Measurements from ENCODE around the gene SH3RF2.
A peak's percentile ranks its signal among the peaks of the same experiment; 100 is the strongest.
"Not testable (repeated sequence)": the region's sequence is repeated elsewhere in the genome, so short reads cannot be mapped to it uniquely, and the experiment has no call there.

SH3RF2 gene

DNA sequence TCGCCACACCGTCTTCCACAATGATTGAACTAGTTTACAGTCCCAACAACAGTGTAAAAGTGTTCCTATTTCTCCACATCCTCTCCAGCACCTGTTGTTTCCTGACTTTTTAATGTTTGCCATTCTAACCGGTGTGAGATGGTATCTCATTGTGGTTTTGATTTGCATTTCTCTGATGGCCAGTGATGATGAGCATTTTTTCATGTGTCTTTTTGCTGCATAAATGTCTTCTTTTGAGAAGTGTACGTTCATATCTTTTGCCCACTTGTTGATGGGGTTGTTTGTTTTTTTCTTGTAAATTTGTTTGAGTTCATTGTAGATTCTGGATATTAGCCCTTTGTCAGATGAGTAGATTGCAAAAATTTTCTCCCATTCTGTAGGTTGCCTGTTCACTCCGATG is 74.1 kb downstream of the SH3RF2 start:
- DNase-seq = not testable (repeated sequence)

DNA sequence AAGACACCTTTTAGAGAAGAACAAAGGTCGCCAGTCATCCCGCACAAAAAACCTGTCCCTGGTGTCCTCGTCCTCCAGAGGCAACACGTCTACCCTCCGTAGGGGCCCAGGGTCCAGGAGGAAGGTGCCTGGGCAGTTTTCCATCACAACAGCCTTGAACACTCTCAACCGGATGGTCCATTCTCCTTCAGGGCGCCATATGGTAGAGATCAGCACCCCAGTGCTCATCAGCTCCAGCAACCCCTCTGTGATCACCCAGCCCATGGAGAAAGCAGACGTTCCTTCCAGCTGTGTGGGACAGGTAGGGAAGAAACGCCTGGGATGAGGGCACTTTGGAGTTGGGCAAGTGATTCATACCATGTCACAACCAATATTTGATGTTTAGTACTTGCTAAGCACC is 77.4 kb downstream of the SH3RF2 start:
- no peak for DNase-seq

DNA sequence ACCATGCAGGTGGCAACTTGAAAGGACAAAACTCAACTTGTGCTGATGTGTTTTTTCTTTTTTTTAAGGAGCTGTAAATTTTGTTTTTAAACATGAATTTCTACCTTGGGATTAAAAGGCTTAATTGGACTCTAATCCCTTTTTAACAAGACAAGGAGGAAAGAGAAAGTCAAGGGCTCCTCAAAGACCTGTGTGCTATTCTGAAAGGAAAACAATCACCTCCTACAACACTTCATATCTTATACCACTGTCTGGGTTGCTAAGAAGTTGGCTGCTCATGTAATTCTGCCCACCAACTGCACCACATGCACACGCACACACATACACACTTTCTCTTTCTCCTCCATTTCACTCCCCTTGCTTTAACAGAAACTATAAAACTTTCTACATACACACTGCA is 78.6 kb downstream of the SH3RF2 start:
- no peak for DNase-seq

DNA sequence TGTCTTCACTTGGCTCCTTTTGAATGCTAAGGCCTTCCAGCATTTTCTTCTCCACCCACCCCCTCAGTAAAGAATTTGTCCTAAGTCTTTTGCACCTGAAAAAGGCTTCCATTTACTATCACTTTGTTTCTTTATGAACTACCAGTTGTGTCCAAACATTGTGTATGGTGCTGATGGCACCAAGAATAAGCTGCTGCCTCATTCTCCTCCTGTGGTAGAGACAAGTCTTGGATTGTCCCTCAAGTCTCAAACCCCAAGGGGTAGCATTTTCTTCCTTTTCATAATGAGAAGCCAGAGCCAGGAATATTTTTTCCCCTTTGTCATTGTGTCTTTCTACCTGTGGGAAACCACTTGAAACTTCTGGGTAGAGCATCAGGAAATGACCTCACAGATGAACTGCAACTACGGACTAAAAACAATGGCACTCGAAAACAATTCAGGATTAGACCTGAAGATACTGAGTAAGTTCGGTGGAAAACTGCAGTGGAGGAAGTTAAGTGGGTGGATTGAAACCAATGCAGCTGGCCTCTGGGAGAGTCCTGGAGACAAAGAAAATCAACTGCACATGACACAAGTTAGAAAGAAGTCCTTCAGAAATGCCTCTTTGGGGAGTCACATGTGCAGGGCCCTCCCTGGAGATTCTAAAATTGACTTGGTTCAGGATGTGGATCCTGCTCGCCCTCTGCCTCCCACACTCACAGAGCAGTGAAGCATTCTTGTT is 80.5 kb downstream of the SH3RF2 start:
- DNase-seq = no peak

DNA sequence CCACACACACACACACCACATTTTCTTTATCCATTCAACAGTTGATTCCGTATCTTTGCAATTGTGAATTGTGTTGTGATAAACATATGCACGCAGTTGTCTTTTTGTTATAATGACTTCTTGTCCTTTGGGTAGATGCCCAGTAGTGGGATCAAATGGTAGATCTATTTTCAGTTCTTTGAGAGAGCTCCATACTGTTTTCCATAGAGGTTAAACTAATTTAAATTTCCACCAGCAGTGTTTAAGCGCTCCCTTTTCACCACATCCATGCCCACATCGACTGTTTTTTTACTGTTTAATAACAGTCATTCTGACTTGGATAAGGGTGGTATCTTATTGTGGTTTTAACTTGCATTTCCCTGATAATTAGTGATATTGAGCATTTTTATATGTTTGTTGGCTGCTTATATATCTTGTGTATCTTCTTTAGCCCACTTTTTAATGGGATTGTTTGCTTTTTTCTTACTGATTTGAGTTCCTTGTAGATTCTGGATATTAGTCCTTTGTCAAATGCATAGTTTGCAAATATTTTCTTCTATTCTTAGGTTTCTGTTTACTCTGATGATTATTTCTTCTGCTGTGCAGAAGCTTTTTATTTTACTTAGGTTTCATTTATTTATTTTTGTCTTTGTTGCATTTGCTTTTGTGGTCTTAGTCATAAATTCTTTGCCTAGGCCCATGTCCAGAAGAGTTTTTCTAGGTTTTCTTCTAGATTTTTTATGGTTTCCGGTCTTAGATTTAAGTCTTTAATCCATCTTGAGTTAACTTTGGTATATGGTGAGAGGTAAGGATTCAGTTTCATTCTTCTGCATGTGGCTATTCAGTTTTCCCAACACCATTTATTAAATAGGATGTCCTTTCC is 82.4 kb downstream of the SH3RF2 start:
- DNase-seq = no peak

DNA sequence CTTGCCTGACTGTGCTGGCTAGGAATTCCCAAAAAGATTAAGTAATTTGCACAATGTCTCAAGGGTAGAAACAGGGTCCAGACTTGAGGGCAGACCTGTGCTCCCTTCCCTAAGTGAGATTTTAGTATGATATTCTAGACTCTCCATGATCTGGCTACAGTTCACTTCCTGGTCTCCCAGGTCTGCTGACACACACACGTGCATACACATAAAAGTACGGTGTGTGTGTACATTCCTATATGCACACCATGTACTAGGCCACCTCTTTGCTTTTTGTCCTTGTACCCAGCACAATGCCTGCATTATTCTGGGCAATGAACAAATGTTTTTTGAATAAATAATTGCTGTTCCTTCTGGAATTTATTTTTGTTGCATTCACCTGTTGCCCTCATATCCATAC is 83.7 kb downstream of the SH3RF2 start:
- DNase-seq = no peak

DNA sequence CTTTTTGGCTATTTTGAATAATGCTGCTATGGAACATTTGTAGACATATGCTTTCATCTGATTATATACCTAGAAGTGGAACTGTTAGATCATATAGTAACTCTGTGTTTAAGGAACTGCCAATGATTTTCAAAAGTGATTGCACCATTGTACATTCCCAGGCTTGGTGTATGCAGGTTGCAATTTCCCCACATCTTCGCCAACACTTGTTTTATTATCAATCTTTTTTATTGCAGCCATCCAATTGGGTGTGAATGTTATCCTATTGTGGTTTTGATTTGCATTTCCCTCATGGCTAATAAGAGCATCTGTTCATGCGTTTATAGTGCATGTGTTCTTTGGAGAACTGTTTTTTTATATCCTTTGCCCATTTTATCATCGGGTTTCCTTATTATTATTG is 87.7 kb downstream of the SH3RF2 start:
- DNase-seq = no peak

DNA sequence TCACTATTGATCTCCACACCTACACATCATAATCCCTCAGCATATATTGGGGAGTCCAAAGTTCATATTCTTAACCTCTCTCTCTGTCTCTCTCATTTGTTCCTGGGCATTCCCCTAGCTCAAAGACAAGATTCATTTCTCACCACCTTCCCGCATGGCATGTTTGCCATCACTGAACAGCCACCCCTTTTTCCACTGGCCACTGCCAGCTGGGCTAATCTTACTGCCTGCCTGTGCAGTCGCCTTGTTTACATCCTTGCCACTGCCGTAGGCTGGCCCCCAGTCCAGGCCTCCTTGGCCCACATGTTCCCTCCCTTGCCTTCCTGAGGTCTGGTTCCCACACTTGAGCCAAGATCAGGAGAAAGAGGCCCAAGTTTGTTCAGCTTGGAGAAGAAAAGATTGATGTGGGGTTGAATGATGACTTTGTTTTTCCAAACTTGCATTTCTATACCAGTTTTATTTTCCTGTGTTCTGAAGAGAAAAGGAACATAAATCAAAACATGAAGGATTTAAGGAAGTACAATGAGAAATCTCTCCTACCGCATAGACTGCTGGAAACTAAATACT is 88.8 kb downstream of the SH3RF2 start:
- DNase-seq = no peak

DNA sequence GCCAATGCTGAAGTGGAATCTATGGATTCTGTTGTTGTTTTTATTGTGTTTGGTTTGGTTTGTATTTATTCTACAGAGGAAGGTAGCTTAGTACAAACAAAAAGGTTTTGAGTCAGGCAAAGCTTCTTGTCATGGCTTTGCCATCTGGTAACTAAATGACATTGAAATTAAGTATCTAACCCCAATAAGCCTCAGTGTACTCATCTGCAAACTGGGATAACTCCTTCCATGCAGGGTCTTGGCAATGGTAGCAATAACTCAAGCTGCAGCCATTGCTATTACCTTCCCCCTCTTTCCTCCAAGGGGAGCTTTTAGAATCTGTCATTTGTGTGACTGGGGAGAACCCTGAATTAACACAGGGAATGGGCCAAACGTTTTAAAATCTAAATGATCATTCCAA is 89.3 kb downstream of the SH3RF2 start:
- no peak for DNase-seq

DNA sequence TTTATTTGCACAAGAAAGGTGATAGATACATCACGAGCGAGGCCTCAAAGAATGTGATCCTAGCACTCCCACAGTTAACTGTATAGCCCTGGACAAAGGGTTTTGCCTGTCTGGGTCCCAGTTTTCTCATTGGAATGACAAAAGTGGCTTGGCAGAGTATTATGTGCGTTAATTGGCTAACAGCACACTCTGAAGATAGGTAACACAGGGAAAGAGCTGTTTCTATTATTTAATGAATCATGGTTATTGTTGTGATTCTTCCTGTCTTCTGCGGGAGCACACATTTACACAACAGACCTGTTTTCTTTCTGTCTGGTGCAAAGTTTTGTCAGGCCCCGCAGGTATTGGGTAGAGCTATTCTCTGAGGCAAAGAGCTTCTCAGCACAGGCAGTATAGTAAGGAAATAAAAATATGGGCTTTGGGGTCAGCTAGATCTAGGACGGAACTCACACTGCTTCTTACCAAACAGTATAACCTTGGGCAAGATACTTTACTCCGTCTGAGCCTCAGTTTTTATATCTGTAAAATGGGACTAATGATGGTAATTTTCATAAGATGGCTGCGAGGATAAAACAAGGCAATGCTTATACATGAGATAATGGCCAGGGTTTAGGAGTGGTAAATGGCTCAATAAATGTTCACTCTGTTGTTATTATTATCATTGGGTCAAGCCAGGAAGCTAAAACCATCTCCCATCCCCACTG is 90.1 kb downstream of the SH3RF2 start:
- DNase-seq = no peak

DNA sequence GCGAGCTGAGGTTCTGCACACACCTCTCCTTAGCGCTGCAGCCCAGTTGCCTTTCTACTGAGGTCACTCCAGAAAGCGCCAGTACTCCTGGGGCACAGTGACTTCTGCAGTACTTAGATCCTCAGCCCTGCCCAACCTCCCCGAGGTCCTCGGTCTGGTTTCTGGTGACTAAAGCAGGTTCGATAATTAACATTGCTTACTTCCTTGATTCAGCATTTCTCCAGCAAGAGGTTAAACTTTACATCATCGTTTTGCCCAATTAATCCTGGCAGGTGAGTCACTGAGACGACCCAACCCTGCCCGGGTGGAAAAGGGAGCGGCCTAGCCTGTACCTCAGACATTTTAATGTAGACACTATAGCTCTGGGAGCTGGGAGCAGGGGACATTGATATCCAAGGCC is 91.4 kb downstream of the SH3RF2 start:
- DNase-seq = no peak

DNA sequence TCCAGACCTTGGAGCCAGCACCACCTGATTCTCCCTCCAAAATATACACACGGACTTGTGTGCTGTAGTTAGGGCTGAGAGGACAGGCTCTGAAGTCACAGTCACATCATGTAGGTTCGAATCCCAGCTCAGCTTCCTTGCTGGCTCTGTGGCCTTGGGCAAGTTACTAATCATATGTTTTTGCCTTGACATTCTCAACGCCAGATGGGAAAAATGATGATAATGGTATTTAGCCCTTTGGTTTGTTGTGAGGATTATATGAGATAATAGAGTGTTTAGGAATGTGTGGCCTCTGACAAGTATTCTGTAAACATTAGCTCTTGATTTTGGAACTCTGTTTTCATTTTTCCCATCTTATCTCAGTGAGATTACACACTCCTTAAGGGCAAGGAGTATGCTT is 96.5 kb downstream of the SH3RF2 start:
- DNase-seq = no peak

DNA sequence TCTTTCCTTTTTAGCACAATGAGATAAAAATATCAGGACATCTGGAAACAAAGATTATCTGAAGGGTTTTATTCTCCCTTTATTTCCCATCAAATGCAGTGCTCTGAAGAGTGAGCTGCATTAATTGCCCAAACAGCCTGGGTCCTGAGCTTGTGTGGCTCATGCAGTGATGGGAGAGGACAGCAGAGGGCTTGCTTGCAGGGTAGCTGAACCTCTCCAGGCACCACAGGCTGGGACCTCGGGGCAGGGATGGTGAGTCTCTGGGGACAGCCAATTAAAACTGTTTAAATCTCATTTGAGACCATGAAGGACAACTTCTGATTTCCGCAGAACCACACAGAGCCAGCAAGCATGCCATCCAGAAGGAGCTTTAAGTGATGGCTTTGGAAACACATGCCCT is 97.7 kb downstream of the SH3RF2 start:
- no peak for DNase-seq

DNA sequence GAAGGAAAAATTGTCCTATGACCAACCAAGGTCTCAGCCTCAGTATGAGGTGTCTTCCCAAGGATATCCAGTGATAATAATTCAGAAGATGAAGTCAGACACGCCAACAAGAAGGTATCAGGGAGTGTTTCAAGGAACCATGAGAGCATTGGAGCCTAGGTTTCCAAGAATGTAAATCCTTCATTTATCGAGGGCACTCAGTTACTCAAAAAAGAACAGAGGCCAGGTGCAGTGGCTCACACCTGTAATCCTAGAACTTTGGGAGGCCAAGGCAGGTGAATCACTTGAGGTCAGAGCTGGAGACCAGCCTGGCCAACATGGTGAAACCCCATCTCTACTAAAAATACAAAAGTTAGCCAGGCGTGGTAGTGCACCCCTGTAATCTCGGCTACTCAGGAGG is 98.2 kb downstream of the SH3RF2 start:
- DNase-seq = no peak

DNA sequence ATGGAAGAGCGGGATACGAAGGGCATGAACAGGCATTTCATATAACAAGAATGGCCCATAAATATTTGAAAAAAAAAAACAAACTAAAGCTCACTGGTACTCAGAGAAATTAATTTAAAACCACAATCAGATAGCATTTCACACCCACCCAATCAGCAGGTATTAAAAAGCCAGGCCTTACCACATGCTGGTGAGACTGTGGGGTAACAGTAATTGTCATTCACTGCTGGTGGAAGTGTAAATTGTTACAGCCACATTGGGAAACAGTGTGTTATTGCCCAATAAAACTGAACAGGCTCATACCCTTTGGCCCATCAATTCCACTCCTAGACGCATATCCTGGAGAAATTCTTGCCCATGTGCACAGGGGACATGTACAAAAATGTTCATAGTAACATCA is 103.0 kb downstream of the SH3RF2 start:
- DNase-seq = no peak

DNA sequence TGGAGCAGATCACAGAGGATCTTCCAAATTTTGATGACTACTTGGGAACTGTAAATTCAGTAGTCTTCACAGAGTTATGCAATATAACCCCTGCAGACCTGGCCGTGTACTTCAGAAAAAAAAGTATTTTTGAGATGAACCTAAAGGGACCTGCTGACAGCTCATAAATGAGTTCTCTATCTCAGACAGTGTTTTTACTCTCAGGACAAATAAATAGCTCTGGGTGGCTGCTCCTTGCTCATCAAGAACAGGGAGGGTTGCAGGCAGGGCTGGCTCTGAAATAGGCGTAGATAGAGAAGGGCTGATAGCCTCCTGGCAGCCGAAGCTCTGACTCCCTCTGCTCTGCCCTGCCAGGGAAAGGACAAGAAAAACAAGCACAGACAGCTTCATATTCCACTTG is 104.1 kb downstream of the SH3RF2 start:
- DNase-seq = no peak

DNA sequence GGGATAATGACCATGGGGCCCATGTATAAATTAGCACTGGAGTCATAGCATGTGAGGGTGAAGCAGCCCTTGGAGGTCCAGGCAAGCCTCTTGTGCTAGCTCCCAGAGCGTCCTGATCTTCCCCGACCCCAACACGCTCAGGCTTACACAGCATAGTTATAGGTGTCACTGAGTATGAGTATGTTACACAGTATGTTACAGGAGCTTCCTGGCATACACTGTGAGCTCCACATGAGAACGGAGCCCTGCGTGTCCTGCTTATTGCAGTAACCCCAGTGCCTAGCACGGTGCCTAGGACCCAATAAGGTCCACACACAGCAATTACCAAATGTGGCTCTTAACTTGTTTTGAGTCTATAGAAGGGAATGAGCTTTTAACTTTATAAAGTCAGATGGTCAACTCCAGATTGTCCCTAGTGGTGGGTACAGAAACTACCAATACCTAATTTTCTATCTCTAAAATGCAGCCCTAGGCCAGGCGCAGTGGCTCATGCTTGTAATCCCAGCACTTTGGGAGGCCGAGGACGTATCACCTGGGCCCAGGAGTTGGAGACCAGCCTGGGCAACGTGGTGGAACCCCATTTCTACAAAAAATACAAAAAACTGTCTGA is 104.9 kb downstream of the SH3RF2 start:
- no peak for DNase-seq

DNA sequence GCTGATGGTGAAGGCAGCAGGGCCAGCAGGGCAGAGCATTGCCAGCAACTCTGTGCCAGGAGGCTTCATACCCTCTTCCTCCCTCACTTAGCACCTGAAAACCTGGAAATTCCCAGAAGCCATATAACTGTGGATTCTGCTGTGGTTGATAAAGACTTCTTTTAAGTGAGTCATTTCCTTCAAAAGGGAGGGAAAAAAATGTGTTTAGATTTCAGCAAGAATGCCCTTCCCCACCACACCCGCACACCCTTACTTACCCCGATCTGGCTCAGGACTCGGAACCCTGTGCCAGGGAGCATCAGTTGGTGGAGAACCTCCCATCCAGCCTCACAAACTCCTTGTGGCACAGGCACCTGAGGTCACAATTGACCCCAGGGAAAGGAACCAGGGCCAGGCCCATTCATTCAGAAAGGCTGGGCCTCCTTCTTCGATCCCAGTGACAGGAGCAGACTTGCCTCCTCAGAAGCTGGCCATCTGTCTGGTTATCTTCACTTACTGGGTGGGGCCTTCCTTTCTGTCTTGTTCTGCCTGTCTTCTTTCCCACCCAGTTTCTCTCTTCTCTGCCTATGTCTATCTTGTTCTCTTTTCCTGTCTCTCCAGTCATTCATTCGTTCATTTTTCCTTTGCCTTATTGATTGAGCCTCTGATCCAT is 106.4 kb downstream of the SH3RF2 start:
- DNase-seq = no peak

DNA sequence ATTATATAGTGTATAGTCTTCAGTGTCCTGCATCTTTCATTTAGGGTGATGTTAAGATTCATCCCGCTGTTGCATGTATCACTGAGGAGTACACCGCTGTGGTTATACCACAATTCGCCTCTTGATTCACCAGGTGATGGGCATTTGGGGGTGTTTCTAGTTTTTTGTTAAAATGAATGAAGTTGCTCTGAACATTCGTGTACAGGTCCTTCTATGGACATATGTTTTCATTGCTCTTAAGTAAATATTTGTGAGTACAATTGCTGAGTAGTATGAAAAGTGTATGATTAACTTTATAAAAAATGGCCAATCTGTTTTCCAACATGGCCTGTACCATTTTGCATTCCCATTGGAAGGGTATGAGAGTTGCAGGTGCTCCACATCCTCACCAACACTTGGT is 107.3 kb downstream of the SH3RF2 start:
- DNase-seq = no peak

DNA sequence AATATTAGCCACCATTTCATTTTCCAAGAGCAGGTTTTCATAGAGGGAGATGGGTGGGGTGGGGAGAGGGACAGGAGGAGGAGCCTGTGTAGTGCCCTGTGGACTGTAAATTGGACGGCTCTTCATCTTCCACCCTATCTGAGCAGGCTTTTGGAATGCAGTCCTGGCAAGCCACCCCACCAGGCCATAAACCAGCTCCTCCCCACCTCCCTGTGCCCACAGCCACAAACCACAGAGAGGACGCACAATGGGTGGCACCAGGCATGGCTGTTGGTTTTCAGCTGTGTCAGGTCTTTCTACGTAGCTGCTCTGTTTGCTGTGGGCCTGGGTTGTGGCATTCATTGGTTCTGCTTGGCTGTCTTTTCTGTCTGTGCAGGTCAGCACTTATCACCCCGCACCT is 111.0 kb downstream of the SH3RF2 start:
- no peak for DNase-seq

DNA sequence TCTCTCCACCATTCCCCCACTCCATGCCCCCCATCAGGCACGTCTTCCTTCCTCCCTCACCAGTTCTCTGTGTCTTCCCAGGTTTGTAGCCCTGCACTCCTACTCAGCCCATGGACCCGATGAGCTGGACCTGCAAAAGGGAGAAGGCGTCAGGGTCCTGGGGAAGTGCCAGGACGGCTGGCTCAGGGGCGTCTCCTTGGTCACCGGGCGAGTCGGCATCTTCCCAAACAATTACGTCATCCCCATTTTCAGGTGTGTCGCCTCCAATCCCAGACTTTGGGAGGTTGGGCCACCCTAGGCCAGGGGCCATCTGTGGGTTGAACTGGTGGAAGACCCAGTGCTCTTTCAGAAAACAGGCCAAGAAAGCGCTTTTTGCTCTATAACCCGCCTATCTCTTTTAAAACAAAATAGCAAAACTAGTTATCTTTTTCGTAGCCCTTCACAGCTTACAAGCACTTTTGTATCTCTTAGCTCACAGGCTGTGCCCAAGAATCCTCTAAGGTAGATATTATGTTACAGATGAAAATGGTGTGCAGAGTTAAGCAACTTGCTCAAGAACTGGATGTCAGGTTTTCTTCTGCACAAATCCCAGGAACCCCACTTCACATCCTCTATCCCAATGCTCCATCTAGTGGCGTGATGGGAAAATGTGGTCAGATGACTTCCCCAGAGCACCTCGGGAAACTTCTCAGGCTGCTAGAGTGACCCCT is 112.8 kb downstream of the SH3RF2 start:
- DNase-seq = peak; percentile 22 to 45

DNA sequence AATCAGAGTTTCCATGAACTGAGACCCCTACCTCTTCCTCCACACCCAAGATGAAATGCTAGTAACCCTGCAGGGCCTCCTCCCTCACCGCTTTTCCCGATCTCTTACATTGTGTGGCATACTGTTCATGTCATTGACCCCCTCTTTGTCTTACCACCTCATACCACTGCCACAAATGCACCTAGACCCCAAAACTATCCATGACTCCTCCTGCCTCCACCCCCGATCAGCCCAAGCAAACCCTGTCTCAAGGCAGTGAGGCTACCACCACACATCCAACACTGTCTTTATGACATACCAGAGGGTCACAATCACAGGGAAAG is 113.3 kb downstream of the SH3RF2 start:
- no peak for DNase-seq
